ENCODE results near the gene ENTPD1.

The ENTPD1 gene

GRCh38 chr10:95841661-95842498 is 85.9 kb downstream of the ENTPD1 start:
- no peak for TF ChIP-seq ZFX (IDR thresholded peaks at IDR 0.05; ENCODE audit: borderline replicate concordance)
- peak; percentile 76 for TF ChIP-seq CTCF (IDR thresholded peaks at IDR 0.05)
- H3K27ac ChIP-seq = no peak overlapping the region

GRCh38 chr10:95845411-95845810 is 89.4 kb downstream of the ENTPD1 start:
- TF ChIP-seq ZFX (IDR thresholded peaks at IDR 0.05; ENCODE audit: borderline replicate concordance) (no peak), CTCF (IDR thresholded peaks at IDR 0.05) (no peak)
- no peak overlapping the region for H3K27ac ChIP-seq

GRCh38 chr10:95847007-95847406 is 91.0 kb downstream of the ENTPD1 start:
- H3K27ac ChIP-seq = no peak overlapping the region
- TF ChIP-seq ZFX (IDR thresholded peaks at IDR 0.05; ENCODE audit: borderline replicate concordance) = no peak
- no peak for TF ChIP-seq CTCF (IDR thresholded peaks at IDR 0.05)

- TF ChIP-seq ZFX (IDR thresholded peaks at IDR 0.05; ENCODE audit: borderline replicate concordance) (no peak), CTCF (IDR thresholded peaks at IDR 0.05) (no peak)
Measured at GRCh38 chr10:95848841-95849240, 92.9 kb downstream of the ENTPD1 start.

GRCh38 chr10:95850791-95851190 is 94.8 kb downstream of the ENTPD1 start:
- TF ChIP-seq CTCF (IDR thresholded peaks at IDR 0.05) = no peak
- TF ChIP-seq ZFX (IDR thresholded peaks at IDR 0.05; ENCODE audit: borderline replicate concordance) = no peak
- no peak overlapping the region for H3K27ac ChIP-seq

More at GRCh38 chr10:95848841-95849240, 92.9 kb downstream of the ENTPD1 start:
- H3K27ac ChIP-seq = no peak overlapping the region

- no peak overlapping the region for H3K27ac ChIP-seq
- TF ChIP-seq CTCF (IDR thresholded peaks at IDR 0.05) (no peak), ZFX (IDR thresholded peaks at IDR 0.05; ENCODE audit: borderline replicate concordance) (no peak)
Measured at GRCh38 chr10:95860166-95860940, 104.4 kb downstream of the ENTPD1 start.

- no peak for TF ChIP-seq CTCF (IDR thresholded peaks at IDR 0.05)
- TF ChIP-seq ZFX (IDR thresholded peaks at IDR 0.05; ENCODE audit: borderline replicate concordance) = no peak
- H3K27ac ChIP-seq = no peak overlapping the region
Measured at GRCh38 chr10:95861386-95861785, 105.4 kb downstream of the ENTPD1 start.
